ENCODE measurements around the gene TRAK1.
A peak's percentile ranks its signal among the peaks of the same experiment; 100 is the strongest.
"Not testable (repeated sequence)": the region's sequence is repeated elsewhere in the genome, so short reads cannot be mapped to it uniquely, and the experiment has no call there.

The TRAK1 gene

GRCh38 chr3:42101048-42101447, 9.9 kb downstream of the TRAK1 start:
- TF ChIP-seq, protein P1, sequence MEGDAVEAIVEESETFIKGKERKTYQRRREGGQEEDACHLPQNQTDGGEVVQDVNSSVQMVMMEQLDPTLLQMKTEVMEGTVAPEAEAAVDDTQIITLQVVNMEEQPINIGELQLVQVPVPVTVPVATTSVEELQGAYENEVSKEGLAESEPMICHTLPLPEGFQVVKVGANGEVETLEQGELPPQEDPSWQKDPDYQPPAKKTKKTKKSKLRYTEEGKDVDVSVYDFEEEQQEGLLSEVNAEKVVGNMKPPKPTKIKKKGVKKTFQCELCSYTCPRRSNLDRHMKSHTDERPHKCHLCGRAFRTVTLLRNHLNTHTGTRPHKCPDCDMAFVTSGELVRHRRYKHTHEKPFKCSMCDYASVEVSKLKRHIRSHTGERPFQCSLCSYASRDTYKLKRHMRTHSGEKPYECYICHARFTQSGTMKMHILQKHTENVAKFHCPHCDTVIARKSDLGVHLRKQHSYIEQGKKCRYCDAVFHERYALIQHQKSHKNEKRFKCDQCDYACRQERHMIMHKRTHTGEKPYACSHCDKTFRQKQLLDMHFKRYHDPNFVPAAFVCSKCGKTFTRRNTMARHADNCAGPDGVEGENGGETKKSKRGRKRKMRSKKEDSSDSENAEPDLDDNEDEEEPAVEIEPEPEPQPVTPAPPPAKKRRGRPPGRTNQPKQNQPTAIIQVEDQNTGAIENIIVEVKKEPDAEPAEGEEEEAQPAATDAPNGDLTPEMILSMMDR (IDR thresholded peaks at IDR 0.05), result no peak
- peaks cover 32% of the 10 kb centered on the region for H3K9me3 Mint-ChIP-seq
- H3K27ac Mint-ChIP-seq, result no peak overlapping the region
- DNase-seq, result no peak
- no peak overlapping the region for H3K4me3 Mint-ChIP-seq
- no peaks in the 10 kb centered on the region for H3K27me3 Mint-ChIP-seq (ENCODE audit: low read depth, poor library complexity)
- peaks cover 36% of the 10 kb centered on the region for H3K36me3 Mint-ChIP-seq (ENCODE audit: low read depth)
- H3K4me1 Mint-ChIP-seq, result peaks cover 49% of the 10 kb centered on the region

DNA sequence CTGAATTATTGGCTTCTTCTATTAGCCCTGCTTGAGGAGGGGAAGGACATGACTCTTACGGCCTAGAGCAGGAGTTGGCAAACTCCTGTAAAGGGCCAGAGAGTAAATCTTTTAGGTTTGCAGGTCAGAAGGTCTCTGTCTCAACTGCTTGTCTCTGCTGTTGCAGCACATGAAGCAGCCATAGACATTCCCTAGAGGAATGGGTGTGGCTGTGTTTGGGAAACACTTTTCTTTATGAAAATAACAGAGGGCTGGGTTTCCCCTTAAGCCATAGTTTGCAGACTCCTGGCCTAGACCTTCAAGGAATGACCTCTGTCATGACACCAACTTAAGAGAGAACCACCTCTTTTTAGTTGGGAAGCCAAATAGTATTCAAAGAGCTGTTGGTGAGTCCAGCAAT, 10.3 kb downstream of the TRAK1 start:
- TF ChIP-seq, protein P1 (IDR thresholded peaks at IDR 0.05), result no peak
- Mint-ChIP-seq H3K9me3 (peaks cover 35% of the 10 kb centered on the region), H3K27ac (no peak overlapping the region), H3K27me3 (ENCODE audit: low read depth, poor library complexity) (no peaks in the 10 kb centered on the region), H3K36me3 (ENCODE audit: low read depth) (peaks cover 41% of the 10 kb centered on the region), H3K4me3 (no peak overlapping the region), H3K4me1 (peaks cover 49% of the 10 kb centered on the region)
- DNase-seq, result no peak

DNA sequence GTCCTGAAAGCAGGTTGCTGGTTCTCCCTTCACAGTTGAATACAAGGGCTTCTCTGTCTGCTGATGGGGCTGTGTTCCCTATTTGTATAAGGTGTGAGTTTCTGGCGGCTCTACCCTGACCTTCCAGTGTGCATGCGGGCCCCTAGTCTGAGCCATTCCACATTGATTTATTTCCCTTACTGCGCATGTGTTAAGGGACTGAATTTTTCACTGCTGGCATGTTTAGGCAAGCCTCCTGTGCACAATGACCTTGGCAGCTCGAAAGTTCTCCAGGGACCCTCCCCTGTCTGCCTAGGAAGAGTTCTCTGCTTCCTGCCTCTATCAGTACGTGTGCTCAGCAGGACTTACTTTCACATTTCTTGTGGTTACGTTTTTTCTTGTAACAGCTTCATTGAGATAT, 11.4 kb downstream of the TRAK1 start:
- H3K9me3 Mint-ChIP-seq, result peaks cover 41% of the 10 kb centered on the region
- no peak overlapping the region for H3K4me3 Mint-ChIP-seq
- H3K36me3 Mint-ChIP-seq (ENCODE audit: low read depth), result peaks cover 46% of the 10 kb centered on the region
- peak overlapping the region; percentile 83 for H3K27ac Mint-ChIP-seq
- no peak for DNase-seq
- H3K27me3 Mint-ChIP-seq (ENCODE audit: low read depth, poor library complexity), result no peaks in the 10 kb centered on the region
- peaks cover 38% of the 10 kb centered on the region for H3K4me1 Mint-ChIP-seq
- TF ChIP-seq, protein P1 (IDR thresholded peaks at IDR 0.05), result no peak

DNA sequence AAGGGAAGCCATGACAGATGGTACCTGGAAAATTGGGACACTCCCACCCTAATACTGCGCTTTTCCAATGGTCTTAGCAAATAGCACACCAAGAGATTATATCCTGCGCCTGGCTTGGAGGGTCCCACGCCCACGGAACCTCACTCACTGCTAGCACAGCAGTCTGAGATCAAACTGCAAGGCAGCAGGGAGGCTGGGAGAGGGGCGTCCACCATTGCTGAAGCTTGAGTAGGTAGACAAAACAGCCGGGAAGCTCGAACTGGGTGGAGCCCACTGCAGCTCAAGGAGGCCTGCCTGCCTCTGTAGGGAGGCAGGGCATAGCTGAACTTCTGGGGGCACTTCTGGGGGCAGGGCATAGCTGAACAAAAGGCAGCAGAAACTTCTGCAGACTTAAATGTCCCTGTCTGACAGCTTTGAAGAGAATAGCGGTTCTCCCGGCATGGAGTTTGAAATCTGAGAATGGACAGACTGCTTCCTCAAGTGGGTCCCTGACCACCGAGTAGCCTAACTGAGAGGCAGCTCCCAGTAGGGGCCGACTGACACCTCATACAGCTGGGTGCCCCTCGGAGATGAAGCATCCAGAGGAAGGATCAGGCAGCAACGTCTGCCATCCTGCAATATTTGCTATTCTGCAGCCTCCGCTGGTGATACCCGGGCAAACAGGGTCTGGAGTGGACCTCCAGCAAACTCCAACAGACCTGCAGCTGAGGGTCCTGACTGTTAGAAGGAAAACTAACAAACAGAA, 12.9 kb downstream of the TRAK1 start:
- H3K36me3 Mint-ChIP-seq (ENCODE audit: low read depth), result peaks cover 46% of the 10 kb centered on the region
- peaks cover 44% of the 10 kb centered on the region for H3K9me3 Mint-ChIP-seq
- not testable (repeated sequence) for H3K4me3 Mint-ChIP-seq; DNase-seq; H3K27ac Mint-ChIP-seq; H3K27me3 Mint-ChIP-seq (ENCODE audit: low read depth, poor library complexity)
- H3K4me1 Mint-ChIP-seq, result peaks cover 22% of the 10 kb centered on the region

- not testable (repeated sequence) for H3K27ac Mint-ChIP-seq; H3K4me3 Mint-ChIP-seq; H3K27me3 Mint-ChIP-seq (ENCODE audit: low read depth, poor library complexity); DNase-seq
- peaks cover 44% of the 10 kb centered on the region for H3K9me3 Mint-ChIP-seq
- peaks cover 46% of the 10 kb centered on the region for H3K36me3 Mint-ChIP-seq (ENCODE audit: low read depth)
- peaks cover 14% of the 10 kb centered on the region for H3K4me1 Mint-ChIP-seq
Measured at GRCh38 chr3:42105994-42106393, 14.8 kb downstream of the TRAK1 start.

DNA sequence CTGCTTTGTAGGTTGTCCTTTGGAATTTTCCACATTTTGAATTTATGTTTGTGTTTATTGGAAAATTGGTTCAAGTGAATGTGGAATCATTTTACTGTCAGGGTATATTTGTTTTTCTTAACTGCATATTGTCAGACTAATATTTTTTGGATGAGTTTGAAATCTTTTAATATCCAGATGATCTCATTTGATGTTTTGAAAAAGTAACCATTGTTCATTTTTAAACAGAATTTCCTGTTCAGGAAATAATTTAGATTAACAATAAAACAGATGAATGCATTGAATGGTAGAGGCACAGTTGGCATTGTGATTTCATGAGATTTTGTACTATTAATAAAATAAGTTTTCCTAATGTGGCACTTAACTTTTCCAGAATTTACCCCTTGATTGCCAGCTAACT, 15.5 kb downstream of the TRAK1 start:
- Mint-ChIP-seq H3K4me1 (peaks cover 10% of the 10 kb centered on the region), H3K27ac (no peak overlapping the region), H3K36me3 (ENCODE audit: low read depth) (peaks cover 46% of the 10 kb centered on the region), H3K4me3 (no peak overlapping the region), H3K27me3 (ENCODE audit: low read depth, poor library complexity) (no peaks in the 10 kb centered on the region), H3K9me3 (peaks cover 44% of the 10 kb centered on the region)
- TF ChIP-seq, protein P1 (IDR thresholded peaks at IDR 0.05), result no peak
- no peak for DNase-seq

DNA sequence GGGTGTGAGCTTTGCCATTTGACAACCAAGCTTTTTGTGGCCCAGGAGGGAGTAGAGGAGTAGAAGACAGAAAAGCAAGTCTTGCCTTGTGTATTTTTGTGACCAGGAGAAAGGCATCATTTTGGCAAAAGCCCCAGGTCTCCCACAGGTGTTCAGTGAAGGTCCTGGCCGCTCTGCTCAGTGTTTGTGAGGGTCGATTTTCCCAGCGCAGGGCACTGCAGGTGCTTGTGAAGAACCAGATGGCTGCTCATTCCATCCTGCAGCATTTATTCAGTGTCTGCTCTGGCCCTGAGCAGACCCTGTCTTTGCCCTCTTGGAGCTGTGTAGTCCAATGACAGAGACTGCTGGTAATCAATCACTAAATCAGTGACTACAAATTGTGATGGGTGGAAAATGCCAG, 19.5 kb downstream of the TRAK1 start:
- no peak for DNase-seq
- peaks cover 7% of the 10 kb centered on the region for H3K4me1 Mint-ChIP-seq
- no peak overlapping the region for H3K27ac Mint-ChIP-seq
- TF ChIP-seq, protein P1 (IDR thresholded peaks at IDR 0.05), result no peak
- no peak overlapping the region for H3K4me3 Mint-ChIP-seq
- H3K27me3 Mint-ChIP-seq (ENCODE audit: low read depth, poor library complexity), result no peaks in the 10 kb centered on the region
- peaks cover 16% of the 10 kb centered on the region for H3K9me3 Mint-ChIP-seq
- H3K36me3 Mint-ChIP-seq (ENCODE audit: low read depth), result peaks cover 19% of the 10 kb centered on the region
